Smooth muscle cell (in vitro differentiated cells): ENCODE data around the gene FLACC1. TPM values are rescaled to one million over a fixed set of nuclear protein-coding genes. Genes with fewer than 3 reads are reported as not detected.

Experiments used
- DNase-seq: peaks from one replicate; lab custom pipeline; 2025; ENCODE audit not compliant: unreplicated experiment; lab: John Stamatoyannopoulos, UW
- H2AFZ ChIP-seq: fragments of 200-600 bp; sonication (generic); 2 replicates; pipeline ENCODE4 v1.6.0; 2016; ENCODE audit warnings: antibody characterized with exemption, low read depth, mild to moderate bottlenecking
- H3F3A ChIP-seq: fragments of 200-600 bp; sonication (generic); 2 replicates; pipeline ENCODE4 v1.6.0; 2017; ENCODE audit warnings: antibody characterized with exemption, low read depth
- H3K27ac ChIP-seq: fragments of 200-600 bp; sonication (generic); 2 replicates; pipeline ENCODE4 v1.5.1; 2016; ENCODE audit warnings: low read depth, mild to moderate bottlenecking
- H3K27me3 ChIP-seq: fragments of 200-600 bp; sonication (generic); 2 replicates; pipeline ENCODE4 v1.6.1; 2016; ENCODE audit warnings: low read depth, mild to moderate bottlenecking
- H3K36me3 ChIP-seq: fragments of 200-600 bp; sonication (generic); 2 replicates; pipeline ENCODE4 v1.5.1; 2016; ENCODE audit warnings: low read depth
- H3K4me1 ChIP-seq: fragments of 200-600 bp; sonication (generic); 2 replicates; pipeline ENCODE4 v1.5.1; 2016; ENCODE audit warnings: low read depth
- H3K4me2 ChIP-seq: fragments of 200-600 bp; sonication (generic); 2 replicates; pipeline ENCODE4 v1.6.0; 2016; ENCODE audit warnings: mild to moderate bottlenecking
- H3K4me3 ChIP-seq: fragments of 200-600 bp; sonication (generic); 2 replicates; pipeline ENCODE4 v1.5.1; 2016; ENCODE audit warnings: mild to moderate bottlenecking
- H3K79me2 ChIP-seq: fragments of 200-600 bp; sonication (generic); 2 replicates; pipeline ENCODE4 v1.6.0; 2016; ENCODE audit warnings: low read depth, mild to moderate bottlenecking
- H3K9ac ChIP-seq: fragments of 200-600 bp; sonication (generic); 2 replicates; pipeline ENCODE4 v1.6.0; 2016; ENCODE audit warnings: low read depth
- H3K9me3 ChIP-seq: fragments of 200-600 bp; sonication (generic); replicated peaks from 2 replicates; pipeline ENCODE4 v1.5.1; 2016; ENCODE audit warnings: low read depth
- H4K20me1 ChIP-seq: fragments of 200-600 bp; sonication (generic); 2 replicates; pipeline ENCODE4 v1.6.0; 2016; ENCODE audit warnings: low read depth
- CTCF ChIP-seq: fragments of 200-600 bp; sonication (generic); IDR thresholded peaks from 2 replicates; pipeline ENCODE4 v1.5.1; 2017; ENCODE audit warnings: borderline replicate concordance, mild to moderate bottlenecking, antibody characterized with exemption; ENCODE audit not compliant: insufficient read depth, poor library complexity, severe bottlenecking
- WGBS: methylation state at CpG from one replicate; pipeline ENCODE4 v1.1.7; 2016; ENCODE audit warnings: low lambda C conversion rate; 5-methylcytosine and 5-hydroxymethylcytosine counted together
- polyA plus RNA-seq: library from polyadenylated mRNA; unstranded; fragments of >200 nt; fragmentation: Nextera tagmentation; extraction: Ambion mirVana; gene quantifications from 2 replicates; pipeline ENCODE4 v1.2.1, GENCODE V29; 2016
- total RNA-seq: library from RNA; depleted of rRNA; stranded (reverse); fragments of >200 nt; gene quantifications from 2 replicates; pipeline ENCODE4 v1.2.3, GENCODE V29; 2014

The FLACC1 gene
- total and polyA plus RNA-seq, 2 experiments from 2014 or later: 0.76 TPM; not detected in 1

GRCh38 chr2:201254081-201254730 lies 102.9 kb downstream of the FLACC1 start:
- H3K36me3 ChIP-seq: no peaks in the 10 kb centered on the region
- H3F3A ChIP-seq: no peaks in the 10 kb centered on the region
- H2AFZ ChIP-seq: peak overlapping the region; percentile 54
- H3K4me2 ChIP-seq: no peak overlapping the region
- H3K9ac ChIP-seq: no peak overlapping the region
- no peaks in the 10 kb centered on the region for H3K9me3 ChIP-seq
- H3K4me1 ChIP-seq: no peaks in the 10 kb centered on the region
- no peak overlapping the region for H3K27ac ChIP-seq
- TF ChIP-seq CTCF: no peak
- H3K4me3 ChIP-seq: no peak overlapping the region
- peaks cover 5% of the 10 kb centered on the region for H3K79me2 ChIP-seq
- WGBS: 68% methylated on average over 5 of the region's 5 CpGs
- H3K27me3 ChIP-seq: no peaks in the 10 kb centered on the region
- no peak for DNase-seq
- H4K20me1 ChIP-seq: no peaks in the 10 kb centered on the region

GRCh38 chr2:201250741-201251140 lies 106.4 kb downstream of the FLACC1 start:
- H3K27ac ChIP-seq: no peak overlapping the region
- H3K79me2 ChIP-seq: no peaks in the 10 kb centered on the region
- no peak overlapping the region for H3K9ac ChIP-seq
- H3K4me3 ChIP-seq: no peak overlapping the region
- H3K4me1 ChIP-seq: no peaks in the 10 kb centered on the region
- no peak overlapping the region for H2AFZ ChIP-seq
- 91% methylated on average over 4 of the region's 4 CpGs for WGBS
- TF ChIP-seq CTCF: no peak
- H3K4me2 ChIP-seq: no peak overlapping the region
- H3K27me3 ChIP-seq: no peaks in the 10 kb centered on the region
- no peaks in the 10 kb centered on the region for H3K36me3 ChIP-seq
- no peak for DNase-seq
- no peaks in the 10 kb centered on the region for H4K20me1 ChIP-seq
- H3K9me3 ChIP-seq: no peaks in the 10 kb centered on the region
- no peaks in the 10 kb centered on the region for H3F3A ChIP-seq

- H3K36me3 ChIP-seq: no peaks in the 10 kb centered on the region
- no peak overlapping the region for H3K4me2 ChIP-seq
- no peak for TF ChIP-seq CTCF
- no peaks in the 10 kb centered on the region for H3K9me3 ChIP-seq
- H3K27me3 ChIP-seq: no peaks in the 10 kb centered on the region
- H3K4me3 ChIP-seq: no peak overlapping the region
- H3K4me1 ChIP-seq: no peaks in the 10 kb centered on the region
- no peaks in the 10 kb centered on the region for H4K20me1 ChIP-seq
- H3K9ac ChIP-seq: no peak overlapping the region
- no peak for DNase-seq
- no peak overlapping the region for H3K27ac ChIP-seq
- H2AFZ ChIP-seq: no peak overlapping the region
- 92% methylated on average over 2 of the region's 2 CpGs for WGBS
- no peaks in the 10 kb centered on the region for H3K79me2 ChIP-seq
- no peaks in the 10 kb centered on the region for H3F3A ChIP-seq
Observed at GRCh38 chr2:201249889-201250288, 107.3 kb downstream of the FLACC1 start.

- no peak overlapping the region for H3K4me3 ChIP-seq
- no peaks in the 10 kb centered on the region for H3K4me1 ChIP-seq
- H2AFZ ChIP-seq: no peak overlapping the region
- WGBS: 97% methylated on average over 6 of the region's 6 CpGs
- no peaks in the 10 kb centered on the region for H3K9me3 ChIP-seq
- H3K36me3 ChIP-seq: no peaks in the 10 kb centered on the region
- TF ChIP-seq CTCF: no peak
- H3K27ac ChIP-seq: no peak overlapping the region
- no peaks in the 10 kb centered on the region for H3K79me2 ChIP-seq
- no peaks in the 10 kb centered on the region for H3F3A ChIP-seq
- no peak for DNase-seq
- H3K9ac ChIP-seq: no peak overlapping the region
- no peak overlapping the region for H3K4me2 ChIP-seq
- no peaks in the 10 kb centered on the region for H4K20me1 ChIP-seq
- no peaks in the 10 kb centered on the region for H3K27me3 ChIP-seq
Observed at GRCh38 chr2:201248288-201248844, 108.8 kb downstream of the FLACC1 start.
